GM11168 (cell line): ENCODE measurements around the gene ARHGAP31.
"Not testable (repeated sequence)": the region's sequence is repeated elsewhere in the genome, so short reads cannot be mapped to it uniquely, and the experiment has no call there.

Experiments used
- in situ Hi-C: fragments of 300-500 bp; cut with MboI; formaldehyde crosslinking; loops from one replicate; pipeline ENCODE4 v1.12.0; 2022; ENCODE audit warnings: low sequenced_read_pairs; ENCODE audit not compliant: unreplicated experiment

The ARHGAP31 gene

GRCh38 chr3:119346076-119346496 lies 51.9 kb downstream of the ARHGAP31 start:
- in situ Hi-C loops: loop anchor here (5.0 kb wide), 1 partner anchor 69 kb away; no protein-coding TSS in a partner anchor

- in situ Hi-C loops: loop anchor here (5.0 kb wide), 1 partner anchor 70 kb away; no protein-coding TSS in a partner anchor
Measured at GRCh38 chr3:119347036-119347435, 52.9 kb downstream of the ARHGAP31 start.

GRCh38 chr3:119349354-119350041 lies 55.3 kb downstream of the ARHGAP31 start:
- in situ Hi-C loops: loop anchor here (5.0 kb wide), 1 partner anchor 72 kb away; no protein-coding TSS in a partner anchor

DNA sequence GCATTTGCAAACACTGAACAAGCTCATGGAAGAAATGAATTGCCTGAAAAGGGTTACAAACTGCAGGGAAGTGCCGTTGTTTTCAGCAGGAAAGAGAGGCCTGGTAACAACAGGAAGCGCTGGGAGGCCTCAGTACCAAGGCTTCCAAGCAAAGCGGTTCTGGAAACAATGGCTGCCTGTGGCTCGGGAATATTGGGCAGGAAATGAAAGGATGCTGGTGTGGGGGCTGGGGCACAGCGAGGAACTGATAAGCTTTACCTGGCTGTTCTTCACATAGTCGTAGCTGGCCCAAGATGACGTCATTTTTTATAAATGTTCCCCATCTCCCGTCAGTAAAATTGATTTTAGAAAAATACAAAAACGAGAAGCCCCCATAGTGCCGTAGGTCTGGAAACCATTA lies 55.9 kb downstream of the ARHGAP31 start:
- in situ Hi-C loops: no loop called here

- in situ Hi-C loops: no loop called here
Measured at GRCh38 chr3:119351581-119351980, 57.4 kb downstream of the ARHGAP31 start.

DNA sequence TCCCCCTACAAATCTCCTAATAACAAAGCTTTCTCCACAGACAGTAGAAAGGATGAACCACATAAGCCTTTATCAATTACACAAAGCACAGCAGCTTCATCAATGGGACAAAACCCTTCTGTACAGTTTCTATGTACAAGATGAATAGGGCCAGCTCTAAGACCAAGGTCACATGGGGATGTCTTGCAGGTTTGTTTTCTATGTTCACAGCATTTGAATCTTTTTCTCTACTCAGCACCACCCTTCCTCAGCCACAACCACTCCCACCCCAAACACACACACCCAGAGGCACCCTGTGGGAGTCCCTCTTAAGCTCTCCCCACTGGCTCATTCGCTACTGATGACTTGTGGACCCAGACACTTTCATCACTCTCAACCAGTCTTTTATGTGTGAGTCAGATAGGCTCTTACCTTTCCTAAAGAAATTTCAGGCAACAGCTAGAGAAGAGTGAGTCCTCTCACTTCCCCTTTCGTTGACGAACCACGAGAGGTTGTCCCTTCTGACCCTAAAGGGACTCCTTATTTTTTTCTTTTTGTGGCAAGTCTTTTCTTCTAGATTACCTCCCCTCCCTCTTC lies 57.9 kb downstream of the ARHGAP31 start:
- in situ Hi-C loops: no loop called here

DNA sequence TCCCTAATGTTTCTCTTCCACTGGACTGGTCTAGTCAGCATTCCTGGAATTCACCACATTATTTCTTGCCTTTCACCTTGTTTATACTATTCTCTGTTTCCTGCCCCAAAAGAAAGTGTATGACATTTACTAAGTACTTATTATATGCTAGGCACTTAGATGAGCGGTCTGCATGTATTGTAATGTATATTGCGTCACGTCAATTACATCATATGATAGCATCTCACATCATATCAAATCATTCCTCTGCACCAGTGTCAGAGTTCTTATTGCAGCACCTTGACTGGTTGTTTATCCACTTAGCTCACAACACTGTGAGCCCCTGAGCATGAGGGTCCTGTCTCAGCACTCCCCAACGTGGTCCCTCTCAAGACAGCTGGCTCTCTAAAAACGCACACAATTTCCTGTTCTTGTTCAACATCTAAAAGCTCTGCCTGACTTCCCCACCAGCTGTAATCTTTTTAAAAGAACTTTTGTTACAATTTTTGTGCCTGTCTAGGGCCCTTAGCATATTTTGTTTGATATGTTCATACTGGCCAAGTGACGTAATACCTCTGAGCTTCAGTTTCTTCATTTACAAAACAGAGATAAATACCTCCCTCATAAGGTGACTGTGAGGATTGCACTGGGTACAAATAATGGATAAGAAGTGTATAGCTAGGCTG lies 58.8 kb downstream of the ARHGAP31 start:
- in situ Hi-C loops: no loop called here

DNA sequence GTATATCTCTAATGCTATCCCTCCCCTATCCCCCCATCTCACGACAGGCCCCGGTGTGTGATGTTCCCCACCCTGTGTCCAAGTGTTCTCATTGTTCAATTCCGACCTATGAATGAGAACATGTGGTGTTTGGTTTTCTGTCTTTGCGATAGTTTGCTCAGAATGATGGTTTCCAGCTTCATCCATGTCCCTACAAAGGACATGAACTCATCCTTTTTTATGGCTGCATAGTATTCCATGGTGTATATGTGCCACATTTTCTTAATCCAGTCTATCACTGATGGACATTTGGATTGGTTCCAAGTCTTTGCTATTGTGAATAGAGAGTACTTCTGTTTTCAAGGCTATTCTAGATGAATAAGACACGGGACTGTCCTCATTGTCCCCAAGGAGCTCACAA lies 61.4 kb downstream of the ARHGAP31 start:
- in situ Hi-C loops: not testable (repeated sequence)

- in situ Hi-C loops: no loop called here
Measured at GRCh38 chr3:119356646-119357045, 62.5 kb downstream of the ARHGAP31 start.

- in situ Hi-C loops: no loop called here
Measured at GRCh38 chr3:119357190-119357589, 63.0 kb downstream of the ARHGAP31 start.

GRCh38 chr3:119359476-119360326 lies 65.5 kb downstream of the ARHGAP31 start:
- in situ Hi-C loops: no loop called here

DNA sequence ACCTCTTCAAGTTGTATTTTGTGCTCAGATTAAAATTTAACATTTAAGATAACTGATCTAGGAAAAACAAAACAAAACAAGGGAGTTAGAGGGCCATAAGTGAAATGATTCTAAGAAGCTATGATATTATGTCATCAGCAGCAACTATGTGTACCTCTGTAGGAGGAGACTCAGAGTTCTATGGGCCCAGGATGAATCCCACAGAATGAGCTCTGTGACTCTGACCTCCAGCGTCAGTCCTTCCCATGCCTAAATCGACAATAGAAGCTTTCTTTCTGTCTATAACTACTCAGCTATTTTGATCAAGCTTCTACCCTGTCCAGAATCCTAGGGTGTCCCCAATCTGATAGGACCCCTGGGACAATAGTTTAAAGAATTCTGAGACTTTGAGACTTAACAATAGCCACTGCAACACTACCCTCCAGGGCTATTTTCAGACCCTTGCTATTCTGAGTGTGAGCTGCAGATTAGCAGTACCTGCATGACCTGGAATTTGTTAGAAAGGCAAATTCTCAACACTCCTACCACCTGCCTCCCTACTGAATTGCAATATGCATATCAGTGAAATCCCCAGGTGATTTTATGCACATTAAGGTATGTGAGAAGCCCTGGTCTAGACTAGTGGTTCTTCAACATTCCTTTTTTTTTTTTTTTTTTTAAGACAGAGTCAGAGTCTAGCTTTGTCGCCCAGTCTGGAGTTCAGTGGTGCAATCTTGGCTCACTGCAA lies 66.7 kb downstream of the ARHGAP31 start:
- in situ Hi-C loops: no loop called here

DNA sequence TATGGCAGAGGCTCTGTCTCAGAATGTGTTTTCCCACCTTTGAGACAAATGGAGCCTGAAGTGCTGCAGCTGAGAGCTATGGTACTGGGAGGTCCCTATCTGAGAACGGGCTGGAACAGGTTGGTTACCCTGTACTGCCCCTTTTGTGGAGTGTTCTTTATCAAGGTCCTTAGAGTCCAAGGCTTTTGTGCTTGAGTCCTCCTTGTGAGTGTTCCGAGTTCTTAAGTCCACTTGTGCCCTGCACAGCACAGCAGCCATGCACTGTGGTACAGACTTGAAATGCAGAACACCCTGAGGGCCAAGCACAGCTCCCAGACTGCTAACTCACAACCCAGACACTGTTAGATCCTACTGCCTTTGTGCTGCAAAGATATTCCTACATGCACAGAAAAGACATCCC lies 67.8 kb downstream of the ARHGAP31 start:
- in situ Hi-C loops: no loop called here

GRCh38 chr3:119362940-119363725 lies 69.0 kb downstream of the ARHGAP31 start:
- in situ Hi-C loops: no loop called here

- in situ Hi-C loops: no loop called here
Measured at GRCh38 chr3:119364401-119364800, 70.2 kb downstream of the ARHGAP31 start.

GRCh38 chr3:119365418-119365817 lies 71.2 kb downstream of the ARHGAP31 start:
- in situ Hi-C loops: no loop called here

- in situ Hi-C loops: no loop called here
Measured at GRCh38 chr3:119367000-119367399, 72.8 kb downstream of the ARHGAP31 start.

- in situ Hi-C loops: no loop called here
Measured at GRCh38 chr3:119368298-119368697, 74.1 kb downstream of the ARHGAP31 start.

DNA sequence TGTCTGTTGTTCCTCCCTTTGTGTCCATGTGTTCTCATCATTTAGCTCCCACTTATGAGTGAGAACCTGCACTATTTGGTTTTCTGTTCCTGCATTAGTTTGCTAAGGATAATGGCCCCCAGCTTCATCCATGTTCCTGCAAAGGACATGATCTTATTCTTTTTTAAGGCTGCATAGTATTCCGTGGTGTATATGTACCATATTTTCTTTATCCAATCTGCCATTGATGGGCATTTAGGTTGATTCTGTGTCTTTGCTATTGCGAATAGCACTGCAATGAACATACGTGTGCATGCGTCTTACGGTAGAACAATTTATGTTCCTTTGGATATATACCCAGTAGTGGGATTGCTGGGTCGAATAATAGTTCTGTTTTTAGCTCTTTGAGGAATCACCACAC lies 77.6 kb downstream of the ARHGAP31 start:
- in situ Hi-C loops: not testable (repeated sequence)
